Right cardiac atrium (tissue), 5 donors: ENCODE results near the gene DCTN2. TPM values are rescaled to one million over a fixed set of nuclear protein-coding genes. Genes with fewer than 3 reads are reported as not detected.
"Not testable (repeated sequence)": the region's sequence is repeated elsewhere in the genome, so short reads cannot be mapped to it uniquely, and the experiment has no call there.

Experiments
- ATAC-seq, 2 donors: fragments of 200-7000 bp; cut with Tn5 transposase; one replicate each; pipeline versions ENCODE4 v1.8.0 to v1.9.1; 2020; ENCODE audit warnings: moderate library complexity in 2 of 2, mild to moderate bottlenecking in 1 of 2
- DNase-seq, 3 donors: peaks; one replicate each; pipeline ENCODE4 v3.0.0-alpha.2; 2020
- H3K27ac ChIP-seq: one replicate; pipeline ENCODE4 v1.5.1; 2013; ENCODE audit warnings: mild to moderate bottlenecking, low read length, control low read depth, moderate library complexity
- H3K27me3 ChIP-seq: one replicate; pipeline ENCODE4 v1.6.1; 2013; ENCODE audit not compliant: control insufficient read depth, insufficient read depth
- H3K4me1 ChIP-seq: one replicate; pipeline ENCODE4 v1.6.1; 2013; ENCODE audit warnings: low read length; ENCODE audit not compliant: control insufficient read depth, insufficient read depth
- H3K4me3 ChIP-seq: one replicate; pipeline ENCODE4 v1.5.1; 2013; ENCODE audit warnings: low read length, control low read depth
- H3K9me3 ChIP-seq: one replicate; pipeline ENCODE4 v1.6.1; 2013; ENCODE audit warnings: low read length; ENCODE audit not compliant: control insufficient read depth
- WGBS: extraction: QIAGEN DNeasy Blood & Tissue Kit; methylation state at CpG from one replicate; pipeline ENCODE4 v1.1.7; 2013; 5-methylcytosine and 5-hydroxymethylcytosine counted together
- intact Hi-C, 4 donors: fragments of 100-400 bp; cut with DNase I; formaldehyde crosslinking; loops; one replicate each; pipeline versions ENCODE4 v1.11.0 to v1.14.0; 2022 to 2023
- polyA plus RNA-seq: library from polyadenylated mRNA; stranded (reverse); fragments of 200-250 nt; gene quantifications from one replicate; pipeline ENCODE4 v1.2.3, GENCODE V29; 2013
- total RNA-seq, 4 donors: library from RNA; stranded (reverse); fragmentation: NEBNext Ultra II Directional; extraction: Animal tissue kit (Norgen Biotek cat#: 25700); gene quantifications; one replicate each; pipeline ENCODE4 v1.2.1, GENCODE V29; 2021
- donor health status: healthy with polysubstance abuse.
- donor health status: DM: no; HTN: yes; CAD: no.
- donor health status: DM: no; HTN: no; CAD: no.
- donor health status: DM: no; HTN: yes; CAD: no; lungs with severe emphysema.
- donor health status: DM: yes; HTN: yes; CAD: no.

DCTN2 gene
- total and polyA plus RNA-seq, 5 donors, result 88.6 to 99.2 (median 89.5) TPM

DNA sequence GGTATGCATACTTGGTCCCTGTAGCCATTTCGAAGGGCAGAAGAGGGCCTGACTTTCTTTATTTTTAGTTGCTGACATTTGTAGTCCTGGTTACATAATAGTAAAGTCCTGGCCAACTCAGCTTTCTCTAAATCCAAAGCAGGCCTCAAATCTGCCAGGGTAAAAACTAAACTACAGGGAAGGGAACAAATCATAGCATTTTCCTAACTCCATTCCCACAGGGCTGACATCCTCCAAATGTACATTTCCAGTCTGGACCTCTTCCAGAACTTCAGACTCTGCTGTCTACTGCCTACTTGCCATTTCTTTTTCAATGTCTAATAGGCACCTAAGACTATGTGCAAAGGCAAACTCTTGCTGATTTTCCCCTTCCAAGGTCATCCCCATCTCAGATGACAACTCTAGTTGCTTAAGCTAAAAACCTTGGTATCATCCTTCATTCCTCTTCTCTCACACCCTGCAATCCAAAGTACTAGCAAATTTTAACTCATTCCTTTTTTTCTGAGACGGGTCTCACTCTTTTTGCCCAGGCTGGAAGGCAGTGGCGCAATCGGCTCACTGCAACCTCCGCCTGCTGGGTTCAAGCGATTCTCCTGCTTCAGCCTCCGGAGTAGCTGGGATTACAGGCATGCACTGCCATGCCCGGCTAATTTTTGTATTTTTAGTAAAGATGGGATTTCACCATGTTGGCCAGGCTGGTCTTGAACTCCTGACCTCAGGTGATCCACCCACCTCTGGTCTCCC lies 28.6 kb downstream of the DCTN2 start:
- intact Hi-C loops, result no loop called here
- Histone ChIP-seq H3K27me3 (no peaks in the 10 kb centered on the region), H3K4me1 (peaks cover 7% of the 10 kb centered on the region), H3K9me3 (no peaks in the 10 kb centered on the region), H3K27ac (peak overlapping the region; percentile 56), H3K4me3 (peak overlapping the region; percentile 72)
- no peak for DNase-seq
- no peak for ATAC-seq
- WGBS, result 55% methylated on average over 8 of the region's 8 CpGs

DNA sequence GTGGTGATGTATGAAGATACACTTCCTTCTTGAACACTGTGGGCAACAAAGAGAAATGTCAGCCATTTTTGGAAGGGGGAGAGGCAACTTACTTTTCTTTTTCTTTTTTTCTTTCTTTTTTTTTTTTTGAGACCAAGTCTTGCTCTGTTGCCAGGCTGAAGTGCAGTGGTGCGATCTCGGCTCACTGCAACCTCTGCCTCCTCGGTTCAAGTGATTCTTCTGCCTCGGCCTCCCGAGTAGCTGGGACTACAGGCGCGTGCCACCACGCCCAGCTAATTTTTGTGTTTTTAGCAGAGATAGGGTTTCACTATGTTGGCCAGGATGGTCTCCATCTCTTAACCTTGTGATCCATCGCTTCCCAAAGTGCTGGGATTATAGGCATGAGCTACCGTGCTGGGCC lies 29.3 kb downstream of the DCTN2 start:
- intact Hi-C loops, result not testable (repeated sequence)

DNA sequence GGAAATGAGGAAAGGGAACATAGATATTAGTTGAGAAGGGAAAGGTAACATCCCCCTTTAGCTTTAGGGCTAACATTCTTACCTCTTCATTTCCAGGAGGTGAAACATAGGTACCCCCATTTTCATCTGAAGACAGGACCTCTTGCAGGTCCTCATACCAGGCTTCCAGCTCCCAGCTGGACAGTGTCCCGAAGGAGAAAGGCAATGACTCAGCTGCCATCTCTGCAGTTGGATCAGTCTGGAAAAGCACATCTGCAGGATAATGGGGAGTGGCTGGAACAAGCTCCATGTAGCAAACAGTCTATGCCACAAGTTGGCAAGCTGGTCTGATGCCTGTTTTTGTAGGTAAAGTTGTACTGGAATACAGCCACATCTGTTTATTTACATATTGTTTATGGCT lies 29.8 kb downstream of the DCTN2 start:
- ATAC-seq (no peak), DNase-seq (no peak)
- Histone ChIP-seq H3K27me3 (no peaks in the 10 kb centered on the region), H3K27ac (no peak overlapping the region), H3K9me3 (no peaks in the 10 kb centered on the region), H3K4me3 (no peak overlapping the region), H3K4me1 (peaks cover 7% of the 10 kb centered on the region)
- WGBS, result 78% methylated on average over 1 of the region's 1 CpG
- intact Hi-C loops, result no loop called here

More for the DNA sequence above, 29.3 kb downstream of the DCTN2 start:
- ATAC-seq, H3K9me3 ChIP-seq, H3K27me3 ChIP-seq, H3K4me1 ChIP-seq, DNase-seq: not testable (repeated sequence)
- 85% methylated on average over 10 of the region's 10 CpGs for WGBS
- Histone ChIP-seq H3K4me3 (peak overlapping the region; percentile 72), H3K27ac (peak overlapping the region; percentile 56)

DNA sequence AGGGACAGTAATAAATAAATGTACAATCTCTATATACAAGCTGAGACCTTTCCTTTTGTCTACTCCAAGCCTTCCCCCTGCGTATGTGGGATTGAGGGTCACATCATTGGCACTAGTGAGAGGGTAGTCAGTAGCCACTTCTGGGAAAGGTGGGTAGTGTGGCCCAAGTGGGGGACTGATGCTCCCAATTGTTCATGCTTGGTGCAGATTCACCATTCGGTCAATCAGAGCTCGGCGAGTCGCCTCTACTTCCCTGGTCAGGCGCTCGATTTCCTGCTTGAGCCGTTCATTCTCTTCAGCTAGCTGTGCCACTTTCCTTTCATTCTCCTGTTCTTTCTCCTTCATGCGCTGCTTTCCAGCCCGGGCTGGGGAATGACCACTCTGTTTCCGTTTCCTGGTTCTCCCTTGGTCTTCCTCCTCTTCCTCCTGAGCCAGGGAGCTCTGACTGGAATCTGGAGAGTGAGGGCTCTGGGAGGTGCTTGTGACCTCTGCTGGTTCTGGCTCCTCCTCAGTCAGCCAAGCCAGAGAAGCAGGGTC lies 30.3 kb downstream of the DCTN2 start:
- H3K9me3 ChIP-seq, result no peaks in the 10 kb centered on the region
- no peak overlapping the region for H3K27ac ChIP-seq
- H3K4me1 ChIP-seq, result peaks cover 7% of the 10 kb centered on the region
- DNase-seq, result no peak
- intact Hi-C loops, result no loop called here
- no peak overlapping the region for H3K4me3 ChIP-seq
- 76% methylated on average over 11 of the region's 11 CpGs for WGBS
- H3K27me3 ChIP-seq, result no peaks in the 10 kb centered on the region
- no peak for ATAC-seq

DNA sequence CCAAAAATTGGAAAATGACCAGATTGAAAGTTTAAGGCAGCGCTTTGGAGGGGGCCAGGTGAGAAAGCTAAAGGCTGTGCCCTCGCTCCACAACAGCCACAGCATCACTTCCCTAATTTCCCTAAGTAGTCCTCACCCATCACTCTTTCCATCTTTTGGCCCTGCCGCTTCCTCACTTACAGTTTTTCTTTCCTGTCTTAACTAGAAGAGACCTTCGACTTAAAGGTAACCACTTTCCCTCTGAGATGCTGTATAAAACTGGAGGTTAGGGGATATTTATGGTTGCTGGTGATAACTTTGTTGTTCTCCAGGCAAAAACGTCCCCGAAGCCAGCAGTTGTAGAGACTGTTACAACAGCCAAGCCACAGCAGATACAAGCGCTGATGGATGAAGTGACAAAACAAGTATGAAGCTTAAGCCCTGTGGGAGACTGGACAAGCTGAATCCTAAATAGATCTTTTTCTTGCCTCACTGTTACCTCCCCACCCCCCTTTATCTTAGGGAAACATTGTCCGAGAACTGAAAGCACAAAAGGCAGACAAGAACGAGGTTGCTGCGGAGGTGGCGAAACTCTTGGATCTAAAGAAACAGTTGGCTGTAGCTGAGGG lies 31.0 kb downstream of the DCTN2 start:
- no peak for ATAC-seq
- 77% methylated on average over 11 of the region's 11 CpGs for WGBS
- no peak for DNase-seq
- Histone ChIP-seq H3K4me3 (no peak overlapping the region), H3K4me1 (peaks cover 2% of the 10 kb centered on the region), H3K27ac (no peak overlapping the region), H3K9me3 (no peaks in the 10 kb centered on the region), H3K27me3 (no peaks in the 10 kb centered on the region)
- intact Hi-C loops, result no loop called here

DNA sequence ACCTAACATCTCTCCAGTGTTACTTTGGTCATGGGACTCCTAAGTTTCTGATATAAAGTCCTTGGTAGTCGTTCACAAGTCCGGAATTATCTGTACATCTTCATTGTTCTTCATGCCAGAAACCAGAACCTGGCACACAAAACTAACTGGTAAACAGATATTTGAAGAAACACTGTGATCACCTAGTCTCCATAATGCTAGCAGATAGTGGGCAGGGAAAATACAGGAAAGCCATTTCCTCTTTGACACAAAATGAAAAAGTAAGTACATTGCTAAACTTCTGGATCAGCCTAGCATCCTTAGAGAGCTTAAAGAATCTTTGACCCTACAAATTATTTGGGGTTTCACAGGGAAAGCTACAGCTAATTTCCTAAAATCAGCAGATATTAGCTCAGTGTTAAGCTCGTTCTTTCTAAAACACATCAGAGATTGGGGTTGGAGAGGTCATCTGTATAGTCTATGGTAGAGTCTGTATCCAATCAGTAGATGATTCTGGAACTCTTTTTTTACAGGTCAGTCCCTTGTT lies 31.5 kb downstream of the DCTN2 start:
- ATAC-seq, result no peak
- Histone ChIP-seq H3K4me1 (peaks cover 2% of the 10 kb centered on the region), H3K9me3 (no peaks in the 10 kb centered on the region), H3K27me3 (no peaks in the 10 kb centered on the region), H3K27ac (no peak overlapping the region), H3K4me3 (no peak overlapping the region)
- no peak for DNase-seq
- WGBS, result 55% methylated on average over 3 of the region's 3 CpGs
- intact Hi-C loops, result no loop called here

DNA sequence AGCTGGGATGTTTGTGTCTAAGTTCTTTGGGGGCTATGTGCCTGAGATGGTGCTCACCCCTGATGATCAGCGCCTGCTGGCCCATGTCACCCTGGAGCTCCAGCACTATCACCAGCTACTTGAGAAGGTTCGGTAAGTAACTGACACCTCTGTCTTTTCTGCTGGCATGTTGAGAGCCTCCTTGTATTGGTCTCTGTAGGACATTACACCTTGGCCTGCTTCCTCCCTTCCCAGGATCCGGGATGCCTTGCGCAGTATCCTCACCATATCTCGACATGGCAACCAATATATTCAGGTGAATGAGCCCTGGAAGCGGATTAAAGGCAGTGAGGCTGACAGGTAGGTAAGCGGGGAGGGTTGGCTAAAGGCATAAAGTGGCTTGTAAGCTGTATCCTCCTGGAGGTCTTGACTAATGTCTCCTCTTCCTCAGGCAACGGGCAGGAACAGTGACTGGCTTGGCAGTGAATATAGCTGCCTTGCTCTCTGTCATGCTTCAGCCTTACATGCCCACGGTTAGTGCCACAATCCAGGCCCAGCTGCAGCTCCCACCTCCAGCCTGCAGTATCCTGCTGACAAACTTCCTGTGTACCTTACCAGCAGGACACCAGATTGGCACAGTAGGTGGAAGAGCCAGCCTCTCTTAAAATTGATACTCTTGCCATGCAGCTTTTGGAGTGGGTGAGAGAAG lies 32.1 kb downstream of the DCTN2 start:
- 85% methylated on average over 9 of the region's 9 CpGs for WGBS
- Histone ChIP-seq H3K4me3 (no peak overlapping the region), H3K27ac (no peak overlapping the region), H3K4me1 (peaks cover 2% of the 10 kb centered on the region), H3K27me3 (no peaks in the 10 kb centered on the region), H3K9me3 (no peaks in the 10 kb centered on the region)
- DNase-seq (peak in 1 of 3 donors; percentile 14), ATAC-seq (no peak)
- intact Hi-C loops, result no loop called here

DNA sequence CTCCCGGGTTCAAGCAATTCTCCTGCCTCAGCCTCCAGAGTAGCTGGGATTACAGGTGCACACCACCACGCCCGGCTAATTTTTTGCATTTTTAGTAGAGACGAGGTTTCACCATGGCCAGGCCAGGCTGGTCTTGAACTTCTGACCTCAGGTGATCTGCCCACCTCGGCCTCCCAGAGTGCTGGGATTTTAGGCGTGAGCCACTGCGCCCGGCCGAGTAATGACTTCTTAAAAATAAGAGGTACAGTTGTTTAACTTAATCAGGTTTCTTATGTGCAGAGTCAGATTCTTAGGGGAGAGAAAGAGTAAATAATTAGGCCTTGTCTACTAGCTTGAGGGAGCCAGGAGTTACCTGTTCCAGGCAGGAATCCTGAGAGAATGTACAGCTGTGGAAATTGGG lies 32.7 kb downstream of the DCTN2 start:
- not testable (repeated sequence) for H3K27ac ChIP-seq, H3K4me1 ChIP-seq

DNA sequence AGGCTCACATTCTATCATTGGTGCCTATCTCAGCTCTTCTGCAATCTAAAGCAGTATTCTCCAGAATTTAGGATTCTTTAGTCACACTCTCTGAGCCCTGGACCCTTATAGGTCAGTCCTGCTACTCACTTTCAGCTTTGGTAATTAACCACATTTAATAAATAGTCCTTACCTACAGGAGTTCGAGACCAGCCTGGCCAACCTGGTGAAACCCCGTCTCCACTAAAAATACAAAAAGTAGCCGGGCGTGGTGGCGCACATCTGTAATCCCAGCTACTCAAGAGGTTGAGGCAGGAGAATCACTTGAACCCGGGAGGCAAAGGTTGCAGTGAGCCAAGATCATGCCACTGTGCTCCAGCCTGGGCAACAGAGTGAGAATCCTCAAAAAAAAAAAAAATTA lies 33.3 kb downstream of the DCTN2 start:
- H3K9me3 ChIP-seq, DNase-seq, H3K4me3 ChIP-seq, H3K27ac ChIP-seq, ATAC-seq, H3K27me3 ChIP-seq, intact Hi-C loops, H3K4me1 ChIP-seq: not testable (repeated sequence)
- 94% methylated on average over 6 of the region's 6 CpGs for WGBS

More for the DNA sequence above, 32.7 kb downstream of the DCTN2 start:
- H3K9me3 ChIP-seq, ATAC-seq, intact Hi-C loops, H3K4me3 ChIP-seq, H3K27me3 ChIP-seq: not testable (repeated sequence)
- peak in 1 of 3 donors; percentile 17 for DNase-seq
- WGBS, result 92% methylated on average over 9 of the region's 9 CpGs

DNA sequence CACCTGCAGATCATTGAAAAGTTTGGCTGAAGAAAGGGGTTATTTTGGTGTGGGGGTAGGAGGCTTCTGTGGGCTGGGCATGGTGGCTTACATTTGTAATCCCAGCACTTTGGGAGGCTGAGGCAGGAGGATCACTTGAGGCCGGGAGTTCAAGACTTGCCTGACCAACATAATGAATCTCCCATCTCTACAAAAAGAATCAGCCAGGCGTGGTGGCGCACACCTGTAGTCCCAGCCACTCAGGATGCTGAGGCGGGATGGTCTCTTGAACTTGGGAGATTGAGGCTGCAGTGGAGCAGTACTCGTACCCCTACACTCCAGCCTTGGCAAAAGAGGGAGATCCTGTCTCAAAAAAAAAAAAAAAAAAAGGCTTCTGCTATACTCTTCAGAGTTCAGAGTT lies 33.7 kb downstream of the DCTN2 start:
- intact Hi-C loops, result no loop called here
- 97% methylated on average over 5 of the region's 5 CpGs for WGBS
- Histone ChIP-seq H3K27me3 (no peaks in the 10 kb centered on the region), H3K4me1 (peaks cover 2% of the 10 kb centered on the region), H3K27ac (no peak overlapping the region), H3K9me3 (no peaks in the 10 kb centered on the region), H3K4me3 (no peak overlapping the region)
- DNase-seq, result no peak
- ATAC-seq, result no peak

DNA sequence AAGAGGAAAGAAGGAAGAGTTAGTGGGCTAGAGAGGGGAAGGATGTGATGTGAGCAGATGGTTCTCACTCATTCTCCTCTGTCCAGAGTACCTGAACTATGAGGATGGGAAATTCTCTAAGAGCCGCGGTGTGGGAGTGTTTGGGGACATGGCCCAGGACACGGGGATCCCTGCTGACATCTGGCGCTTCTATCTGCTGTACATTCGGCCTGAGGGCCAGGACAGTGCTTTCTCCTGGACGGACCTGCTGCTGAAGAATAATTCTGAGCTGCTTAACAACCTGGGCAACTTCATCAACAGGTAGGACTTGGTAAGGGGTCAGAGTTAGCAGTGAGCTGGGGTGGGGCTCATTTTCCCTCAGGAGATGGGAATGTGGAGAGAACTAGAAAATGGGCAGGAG lies 34.3 kb downstream of the DCTN2 start:
- Histone ChIP-seq H3K4me1 (no peaks in the 10 kb centered on the region), H3K9me3 (no peaks in the 10 kb centered on the region), H3K27me3 (no peaks in the 10 kb centered on the region), H3K4me3 (no peak overlapping the region), H3K27ac (no peak overlapping the region)
- WGBS, result 80% methylated on average over 6 of the region's 6 CpGs
- no peak for ATAC-seq
- intact Hi-C loops, result no loop called here
- peak in 1 of 3 donors; percentile 32 for DNase-seq
